Tibial artery (tissue), 4 donors: Measurements from ENCODE around the gene LAMB3.

Experiments used
- DNase-seq, 2 donors: peaks; one replicate each; pipeline ENCODE4 v3.0.0-alpha.2; 2019
- H3K27ac ChIP-seq, 2 donors: fragments of 200-600 bp; sonication (generic) in 1 of 2; 1 replicate in 1 of 2; 2 replicates in 1 of 2; pipeline ENCODE4 v1.5.1; 2018 to 2019; ENCODE audit warnings: mild to moderate bottlenecking in 1 of 2
- H3K27me3 ChIP-seq, 2 donors: fragments of 200-600 bp; sonication (generic) in 1 of 2; one replicate each; pipeline versions ENCODE4 v1.5.1 to v1.6.0; 2016 to 2019
- H3K36me3 ChIP-seq, 3 donors: fragments of 200-600 bp; sonication (generic) in 2 of 3; one replicate each; pipeline ENCODE4 v1.5.1; 2016 to 2019; ENCODE audit warnings: mild to moderate bottlenecking in 2 of 3
- H3K4me1 ChIP-seq, 4 donors: fragments of 200-600 bp; sonication (generic) in 2 of 4; 1 replicate in 3 of 4; 2 replicates in 1 of 4; pipeline ENCODE4 v1.5.1; 2016 to 2019
- H3K4me3 ChIP-seq, 2 donors: fragments of 200-600 bp; sonication (generic) in 1 of 2; 1 replicate in 1 of 2; 2 replicates in 1 of 2; pipeline ENCODE4 v1.5.1; 2018 to 2019; ENCODE audit warnings: mild to moderate bottlenecking in 2 of 2
- H3K9me3 ChIP-seq, 3 donors: fragments of 200-600 bp; sonication (generic) in 1 of 3; one replicate each; pipeline ENCODE4 v1.5.1; 2016 to 2019
- CTCF ChIP-seq, 2 experiments: fragments of 200-600 bp in 1 of 2; fragments of 450-650 bp in 1 of 2; IDR thresholded peaks; one replicate each; pipeline ENCODE4 v1.5.1; 2017 to 2019; ENCODE audit warnings: antibody characterized with exemption in 2 of 2, mild to moderate bottlenecking in 1 of 2, moderate library complexity in 1 of 2
- intact Hi-C: fragments of 100-400 bp; cut with DNase I; formaldehyde crosslinking; loops from one replicate; pipeline ENCODE4 v1.15.0; 2023; ENCODE audit warnings: low total_unique reads

LAMB3 gene

DNA sequence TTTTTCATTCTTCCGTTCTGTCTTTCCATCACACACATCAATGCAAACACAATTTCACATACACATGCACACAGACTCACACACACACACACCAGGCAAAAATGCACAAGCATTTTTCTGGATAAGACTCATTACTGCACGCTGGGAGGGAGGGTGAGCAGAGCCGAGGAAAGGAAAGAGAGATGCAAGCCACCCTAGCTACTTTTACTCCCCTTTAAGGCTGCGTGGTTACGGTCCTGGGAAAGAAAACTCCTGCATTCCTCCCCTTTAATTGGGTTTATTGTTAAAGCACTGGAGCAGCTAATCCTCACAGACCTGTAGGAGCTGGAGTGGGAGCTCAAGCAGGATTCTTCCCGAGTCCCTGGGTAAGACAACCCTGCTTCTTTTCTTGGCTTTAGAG, 68.8 kb downstream of the LAMB3 start, which contains the start of gene CAMK1G:
Gene CAMK1G, plus strand, starts transcription at position 307 of the 400 bp plus-strand sequence. CDS start 11,270 bp downstream, outside the sequence.
- Histone ChIP-seq H3K36me3 (no peaks in the 10 kb centered on the region), H3K4me1 (peaks cover 0 to 10% (median 3%) of the 10 kb centered on the region in 4 donors), H3K27me3 (peaks cover 0 to 58% of the 10 kb centered on the region in 2 donors), H3K27ac (no peak within 1 kb of the TSS), H3K9me3 (no peaks in the 10 kb centered on the region), H3K4me3 (no peak within 1 kb of the TSS)
- TF ChIP-seq CTCF (IDR thresholded peaks at IDR 0.05) = no peak
- no peak for DNase-seq
- intact Hi-C loops = no loop called here

GRCh38 chr1:209580577-209580976, 71.6 kb downstream of the LAMB3 start:
- Histone ChIP-seq H3K4me3 (no peak overlapping the region), H3K27ac (no peak overlapping the region), H3K9me3 (no peaks in the 10 kb centered on the region), H3K36me3 (no peaks in the 10 kb centered on the region), H3K27me3 (peaks cover 0 to 55% of the 10 kb centered on the region in 2 donors), H3K4me1 (peaks cover 0 to 4% (median 1%) of the 10 kb centered on the region in 4 donors)
- intact Hi-C loops = no loop called here
- TF ChIP-seq CTCF (IDR thresholded peaks at IDR 0.05) = no peak
- no peak for DNase-seq

DNA sequence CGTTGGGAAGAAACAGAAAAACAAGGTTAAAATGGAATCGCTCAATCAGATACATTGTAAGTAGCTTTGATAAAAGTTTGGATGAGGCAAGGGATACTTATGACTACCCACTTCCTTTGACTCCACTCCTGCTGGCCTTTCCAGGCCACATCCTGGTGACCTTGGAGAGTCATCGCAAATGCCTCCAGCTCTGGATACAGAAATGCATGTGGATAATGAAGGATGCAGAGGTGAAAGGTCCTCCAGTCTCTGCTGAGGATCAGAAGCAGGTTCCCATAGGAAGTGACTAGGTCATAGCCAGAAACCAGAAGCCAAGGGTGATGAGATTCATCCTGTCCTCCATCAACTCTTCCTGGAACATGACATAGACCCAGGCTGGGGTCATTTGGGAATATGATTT, 74.9 kb downstream of the LAMB3 start:
- DNase-seq = no peak
- Histone ChIP-seq H3K9me3 (no peaks in the 10 kb centered on the region), H3K36me3 (no peaks in the 10 kb centered on the region), H3K4me3 (no peak overlapping the region), H3K27ac (no peak overlapping the region), H3K27me3 (peaks cover 0 to 34% of the 10 kb centered on the region in 2 donors), H3K4me1 (no peaks in the 10 kb centered on the region)
- intact Hi-C loops = loop anchor here (2.0 to 10.0 kb wide), 2 partner anchors 111 to 167 kb away; no protein-coding TSS in a partner anchor
- no peak for TF ChIP-seq CTCF (IDR thresholded peaks at IDR 0.05)

- peak; percentile 80 to 92 for TF ChIP-seq CTCF (IDR thresholded peaks at IDR 0.05)
- Histone ChIP-seq H3K4me3 (no peak overlapping the region), H3K9me3 (no peaks in the 10 kb centered on the region), H3K36me3 (no peaks in the 10 kb centered on the region), H3K27ac (no peak overlapping the region), H3K27me3 (peaks cover 0 to 27% of the 10 kb centered on the region in 2 donors), H3K4me1 (no peaks in the 10 kb centered on the region)
- intact Hi-C loops = loop anchor here (2.0 to 10.0 kb wide), 2 partner anchors 112 to 168 kb away; no protein-coding TSS in a partner anchor
- peak; percentile 73 to 75 for DNase-seq
Measured at GRCh38 chr1:209576392-209577197, 75.6 kb downstream of the LAMB3 start.

GRCh38 chr1:209570743-209571142, 81.5 kb downstream of the LAMB3 start:
- Histone ChIP-seq H3K4me3 (no peak overlapping the region), H3K36me3 (no peaks in the 10 kb centered on the region), H3K9me3 (no peaks in the 10 kb centered on the region), H3K4me1 (no peaks in the 10 kb centered on the region), H3K27ac (no peak overlapping the region), H3K27me3 (peaks cover 0 to 34% of the 10 kb centered on the region in 2 donors)
- intact Hi-C loops = loop anchor here (10.0 kb wide), 1 partner anchor 174 kb away; no protein-coding TSS in a partner anchor
- no peak for DNase-seq
- TF ChIP-seq CTCF (IDR thresholded peaks at IDR 0.05) = no peak
